SHP77 treated with DMSO at 0.1 percent for 48 hours (cell line): ENCODE results near the gene CD200.
"Not testable (repeated sequence)": the region's sequence is repeated elsewhere in the genome, so short reads cannot be mapped to it uniquely, and the experiment has no call there.

Experiments used
- DNase-seq: peaks from one replicate; lab custom pipeline; 2025; lab: John Stamatoyannopoulos, UW

The CD200 gene

GRCh38 chr3:112360561-112360960, 27.6 kb downstream of the CD200 start:
- DNase-seq: no peak

- no peak for DNase-seq
Measured at GRCh38 chr3:112362221-112362620, 29.3 kb downstream of the CD200 start.

- DNase-seq: no peak
Measured at GRCh38 chr3:112364291-112364690, 31.3 kb downstream of the CD200 start.

GRCh38 chr3:112365035-112365434, 32.1 kb downstream of the CD200 start:
- no peak for DNase-seq

DNA sequence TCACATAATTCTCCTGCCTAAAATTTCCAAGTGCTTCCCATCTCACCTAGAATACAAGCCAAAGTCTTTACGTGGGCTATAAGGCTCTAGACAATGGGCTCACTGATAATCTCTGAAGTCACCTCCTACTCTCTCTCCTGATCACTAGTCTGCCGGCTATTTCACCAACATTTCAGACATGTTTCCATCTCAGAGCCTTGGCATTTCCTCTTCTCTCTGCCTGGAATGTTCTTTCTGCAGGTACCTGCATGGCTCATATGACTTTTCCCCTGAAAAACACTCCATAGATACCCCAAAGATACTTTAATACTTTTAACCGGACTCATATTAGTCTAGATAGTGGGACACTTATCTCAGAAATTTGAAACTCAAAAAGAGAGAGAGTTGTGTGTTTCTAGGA, 32.7 kb downstream of the CD200 start:
- DNase-seq: no peak

DNA sequence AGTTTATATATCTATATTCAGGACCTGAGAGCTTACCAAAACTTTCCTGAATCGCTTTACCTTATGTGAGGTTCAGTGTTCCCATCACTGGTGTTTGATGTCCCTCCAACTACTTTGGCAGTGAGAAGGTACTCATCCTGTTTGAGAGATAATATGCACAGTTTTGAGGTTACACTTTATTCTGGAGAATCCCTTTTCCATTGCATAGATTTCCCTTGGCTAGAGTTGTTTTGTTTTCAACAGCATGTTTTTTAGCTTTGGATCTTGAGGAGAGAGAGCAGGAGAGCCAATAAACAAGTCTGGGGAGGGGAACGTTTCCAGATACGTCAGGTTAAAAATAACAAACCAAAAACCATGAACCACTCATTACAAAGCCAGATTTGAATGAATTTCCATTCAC, 33.6 kb downstream of the CD200 start:
- no peak for DNase-seq

GRCh38 chr3:112371569-112371968, 38.6 kb downstream of the CD200 start:
- no peak for DNase-seq

DNA sequence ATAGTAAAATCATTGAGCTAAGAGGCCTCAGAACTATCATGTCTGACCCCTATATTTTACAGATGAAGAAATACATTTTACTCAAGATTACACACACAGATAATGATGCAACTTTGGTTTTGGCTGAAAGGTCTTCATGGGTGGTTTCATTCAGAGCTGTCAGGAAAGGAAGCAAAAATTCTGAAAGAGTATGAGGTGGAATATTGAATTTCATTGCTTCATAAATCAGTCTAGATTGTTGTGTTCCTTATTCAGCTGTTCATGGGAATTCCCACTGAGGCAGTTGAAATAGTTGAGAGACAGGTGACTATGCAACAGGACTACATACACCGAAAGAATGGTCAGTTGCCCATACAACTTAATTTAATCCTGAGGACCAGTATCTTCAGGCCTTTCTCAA, 39.4 kb downstream of the CD200 start:
- no peak for DNase-seq

GRCh38 chr3:112373476-112373875, 40.5 kb downstream of the CD200 start:
- DNase-seq: no peak

DNA sequence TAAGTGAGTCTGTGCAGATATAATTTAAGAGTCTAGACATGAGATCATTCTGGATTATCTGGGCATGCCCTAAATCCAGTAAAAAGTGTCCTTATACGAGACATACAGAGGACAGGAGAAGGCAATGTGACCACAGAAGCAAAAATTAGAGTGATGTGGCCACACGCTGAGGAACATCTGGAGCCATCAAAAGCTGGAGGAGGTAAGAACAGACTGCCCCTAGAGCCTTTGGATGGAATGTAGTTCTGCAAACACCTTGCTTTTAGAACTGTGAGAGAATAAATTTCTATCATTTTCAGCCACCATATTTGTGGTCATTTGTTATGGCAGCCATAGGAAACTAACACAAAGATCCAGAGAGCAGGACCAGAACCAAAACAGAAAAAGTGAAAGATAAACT, 41.0 kb downstream of the CD200 start:
- no peak for DNase-seq

- no peak for DNase-seq
Measured at GRCh38 chr3:112374333-112374734, 41.4 kb downstream of the CD200 start.

GRCh38 chr3:112375117-112375516, 42.2 kb downstream of the CD200 start:
- no peak for DNase-seq

DNA sequence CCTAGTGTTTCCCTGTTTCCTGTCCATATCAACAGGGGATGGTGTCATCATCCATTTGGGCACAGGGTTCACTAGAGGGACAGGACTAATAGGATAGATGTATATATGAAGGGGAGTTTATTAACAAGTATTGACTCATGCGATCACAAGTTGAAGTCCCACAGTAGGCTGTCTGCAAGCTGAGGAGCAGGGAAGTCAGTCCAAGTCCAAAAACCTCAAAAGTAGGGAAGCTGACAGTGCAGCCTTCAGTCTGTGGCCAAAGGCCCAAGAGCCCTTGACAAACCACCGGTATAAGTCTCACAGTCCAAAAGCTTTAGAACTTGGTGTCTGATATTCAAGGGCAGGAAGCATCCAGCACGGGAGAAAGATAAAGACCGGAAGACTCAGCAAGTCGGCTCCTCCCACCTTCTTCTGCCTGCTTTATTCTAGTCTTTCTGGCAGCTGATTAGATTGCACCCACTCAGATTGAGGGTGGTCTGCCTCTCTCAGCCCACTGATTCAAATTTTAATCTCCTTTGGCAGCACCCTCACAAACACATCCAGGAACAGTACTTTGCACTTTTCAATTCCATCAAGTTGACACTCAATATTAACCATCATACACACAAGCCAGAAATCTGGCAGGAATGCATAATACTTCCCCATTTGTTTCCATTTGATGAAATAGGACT, 43.4 kb downstream of the CD200 start:
- no peak for DNase-seq

GRCh38 chr3:112376992-112377391, 44.0 kb downstream of the CD200 start:
- DNase-seq: no peak

DNA sequence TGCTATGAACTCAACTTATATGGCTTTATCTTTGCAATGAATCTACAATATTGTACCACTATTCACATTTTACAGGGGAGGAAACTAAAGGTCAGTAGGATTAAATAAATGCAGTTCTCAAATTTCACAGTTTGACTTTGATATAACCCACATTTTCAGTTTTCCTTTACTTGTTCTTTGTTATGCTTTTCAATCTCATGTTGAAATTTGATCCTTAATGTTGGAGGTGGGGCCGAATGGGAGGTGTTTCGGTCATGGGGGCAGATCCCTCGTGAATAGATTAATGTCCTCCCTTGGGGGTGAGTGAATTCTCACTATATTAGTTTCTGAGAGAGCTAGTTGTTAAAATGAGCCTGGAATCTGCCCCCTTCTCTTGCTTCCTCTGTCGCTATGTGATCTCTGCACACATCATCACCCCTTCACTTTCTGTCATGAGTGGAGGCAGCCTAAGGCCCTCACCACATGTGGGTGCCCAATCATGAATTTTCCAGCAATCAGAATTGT, 44.7 kb downstream of the CD200 start:
- DNase-seq: no peak

DNA sequence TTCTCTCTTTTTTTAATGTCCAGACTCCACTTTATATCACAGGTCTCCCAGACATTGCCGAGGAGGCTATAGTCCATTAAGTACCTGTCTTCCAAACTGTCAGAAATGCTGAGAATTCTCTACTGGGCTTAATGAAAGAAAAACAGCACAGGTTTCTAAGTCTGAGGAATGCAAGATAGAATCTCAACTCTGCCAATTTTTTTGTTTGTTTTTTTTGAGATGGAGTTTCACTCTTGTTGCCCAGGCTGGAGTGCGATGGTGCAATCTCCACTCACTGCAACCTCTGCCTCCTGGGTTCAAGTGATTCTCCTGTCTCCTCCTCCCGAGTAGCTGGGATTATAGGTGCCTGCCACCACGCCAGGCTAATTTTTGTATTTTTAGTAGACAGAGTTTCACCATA, 45.4 kb downstream of the CD200 start:
- not testable (repeated sequence) for DNase-seq

DNA sequence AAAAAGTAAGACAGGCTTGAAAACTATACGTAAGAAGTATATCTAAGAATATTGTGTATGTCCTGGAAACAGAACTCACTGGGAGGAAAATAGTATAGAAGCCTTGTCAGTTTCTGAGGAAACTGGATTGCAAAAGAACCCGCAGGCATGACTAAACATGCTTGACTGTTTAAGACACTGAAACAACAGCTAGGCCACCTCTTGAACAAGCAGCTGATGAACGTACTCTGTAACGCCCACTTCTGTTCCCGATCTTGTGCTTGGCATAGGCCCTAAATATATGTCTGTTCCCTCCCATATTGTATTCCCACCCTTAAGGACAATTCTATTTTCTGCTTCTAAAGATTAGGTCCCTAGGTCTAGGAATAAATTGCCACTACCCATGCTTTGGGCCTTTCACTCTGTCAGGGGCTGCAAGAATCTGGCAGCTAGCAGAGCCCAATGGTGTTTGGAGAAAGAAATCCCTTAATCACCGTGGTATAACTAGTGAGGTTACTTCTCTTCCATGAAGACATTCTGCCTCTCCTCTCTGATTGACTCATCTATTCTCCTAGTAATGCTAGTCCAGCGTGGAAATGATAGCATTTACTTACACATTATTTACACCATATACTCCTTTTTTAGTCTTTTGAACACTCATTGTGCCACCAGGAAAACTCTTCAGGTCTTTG, 46.2 kb downstream of the CD200 start:
- DNase-seq: no peak

DNA sequence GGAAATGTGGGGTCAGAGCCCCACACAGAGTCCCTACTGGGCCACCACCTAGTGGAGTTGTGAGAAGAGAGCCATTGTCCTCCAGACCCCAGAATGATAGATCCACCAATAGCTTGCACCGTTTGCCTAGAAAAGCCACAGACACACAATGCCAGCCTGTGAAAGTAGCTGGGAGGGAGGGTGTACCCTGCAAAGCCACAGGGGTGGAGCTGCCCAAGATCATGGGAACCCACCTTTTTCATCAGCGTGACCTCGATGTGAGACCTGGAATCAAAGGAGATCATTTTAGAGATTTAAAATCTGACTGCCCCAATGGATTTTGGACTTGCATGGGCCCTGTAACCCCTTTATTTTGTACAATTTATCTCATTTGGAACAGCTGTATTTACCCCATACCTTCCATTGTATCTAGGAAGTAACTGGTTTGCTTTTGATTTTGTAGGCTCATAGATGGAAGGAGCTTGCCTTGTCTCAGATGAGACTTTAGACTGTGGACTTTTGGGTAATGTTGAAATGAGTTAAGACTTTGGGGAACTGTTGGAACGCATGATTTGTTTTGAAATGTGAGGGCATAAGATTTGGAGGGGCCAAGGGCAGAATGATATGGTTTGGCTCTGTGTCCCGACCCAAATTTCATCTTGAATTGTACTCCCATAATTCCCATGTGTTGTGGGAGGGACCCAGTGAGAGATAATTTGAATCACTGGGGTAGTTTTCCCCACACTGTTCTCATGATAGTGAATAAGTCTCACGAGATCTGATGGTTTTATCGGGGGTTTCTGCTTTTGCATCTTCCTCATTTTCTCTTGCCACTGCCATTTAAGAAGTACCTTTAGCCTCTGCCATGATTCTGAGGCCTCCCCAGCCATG, 49.0 kb downstream of the CD200 start:
- DNase-seq: no peak

- no peak for DNase-seq
Measured at GRCh38 chr3:112382543-112383160, 49.7 kb downstream of the CD200 start.

DNA sequence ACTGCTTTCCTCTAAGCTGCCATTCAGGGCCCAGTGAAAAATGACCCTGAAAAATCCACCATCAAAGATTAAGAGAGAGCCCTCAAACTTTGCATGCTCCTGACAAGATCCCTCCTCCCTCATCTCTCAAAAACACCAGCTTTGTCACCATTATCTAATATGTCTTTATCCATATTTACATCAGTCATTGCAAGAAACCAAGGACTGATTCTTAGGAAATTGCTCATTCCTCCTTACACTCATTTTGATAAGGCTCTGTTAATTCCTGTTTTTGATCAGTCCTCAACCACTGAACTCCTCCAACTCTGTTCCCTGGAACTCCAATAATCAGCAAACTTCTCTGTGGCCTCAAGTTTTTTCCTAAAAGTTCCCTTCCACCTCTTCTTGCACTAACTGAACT, 51.8 kb downstream of the CD200 start:
- no peak for DNase-seq

DNA sequence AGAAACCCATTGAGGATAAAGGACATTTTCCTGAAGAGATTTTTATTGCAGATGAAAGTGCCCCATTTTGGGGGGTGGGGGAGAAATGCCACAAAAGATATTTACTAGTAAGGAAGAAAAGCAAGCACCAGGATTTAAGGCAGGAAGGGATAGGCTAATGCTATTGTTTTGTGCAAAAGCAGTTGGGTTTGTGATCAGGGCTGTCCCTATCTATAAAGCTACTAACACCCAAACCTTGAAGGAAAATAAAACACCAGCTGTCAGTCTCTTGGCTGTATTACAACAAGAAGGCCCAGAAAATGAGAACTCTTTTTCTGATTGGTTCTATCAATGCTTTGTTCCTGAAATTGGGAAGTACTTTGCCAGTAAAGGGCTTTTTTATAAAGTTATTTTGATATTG, 56.0 kb downstream of the CD200 start:
- no peak for DNase-seq

DNA sequence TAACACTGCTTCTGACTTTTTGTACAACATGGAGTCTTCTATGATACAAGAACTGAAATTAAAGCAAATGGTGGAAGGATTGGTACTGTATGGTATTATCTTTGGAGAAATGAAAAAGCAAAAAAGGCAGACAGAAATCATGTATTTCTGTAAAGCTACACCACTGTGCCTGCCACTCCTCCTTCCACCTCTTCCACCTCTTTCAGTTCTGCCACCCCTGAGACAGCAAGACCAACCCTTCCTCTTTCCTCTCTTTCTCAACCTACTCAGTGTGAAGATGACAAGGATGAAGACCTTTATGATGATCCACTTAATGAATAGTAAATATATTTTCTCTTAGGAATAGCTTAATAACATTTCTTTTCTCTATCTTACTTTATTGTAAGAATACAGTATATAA, 57.0 kb downstream of the CD200 start:
- no peak for DNase-seq
